ENCODE measurements around the gene FAM124B. TPM values are rescaled to one million over a fixed set of nuclear protein-coding genes. Genes with fewer than 3 reads are reported as not detected.

The FAM124B gene
- total and polyA plus RNA-seq, 2 of the 8 experiments (the other 6 are each of a cell fraction or from before 2014, with no cell fraction given): 2.1 to 2.6 TPM

DNA sequence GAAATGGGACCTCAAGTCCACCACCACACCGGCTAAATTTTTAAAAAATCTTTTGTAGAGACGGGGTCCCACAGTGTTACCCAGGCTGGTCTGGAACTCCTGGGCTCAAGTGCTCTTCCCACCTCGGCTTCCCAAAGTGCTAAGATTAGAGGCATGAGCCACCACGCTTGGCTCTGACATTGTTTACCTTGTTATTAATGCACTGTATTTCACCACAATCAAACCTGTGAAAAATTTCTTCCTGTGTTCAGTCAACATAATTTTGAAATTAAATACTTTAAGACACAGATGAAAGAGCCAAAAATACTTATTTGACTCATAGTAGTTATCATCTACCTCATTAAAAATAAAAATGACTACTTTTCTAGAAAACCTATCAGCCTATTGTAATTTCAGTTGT is 16.0 kb upstream of the FAM124B start (continued):
- TF ChIP-seq HDAC2 (IDR thresholded peaks at IDR 0.05; ENCODE audit: borderline replicate concordance in 1 of 2, low read depth in 2 of 2, low read length in 2 of 2): no peak
- TF ChIP-seq CBX8 (IDR thresholded peaks at IDR 0.05; ENCODE audit: borderline replicate concordance, low read depth, low read length): no peak
- no peak for TF ChIP-seq RAD21 (IDR thresholded peaks at IDR 0.05 in 1 of 2, conservative IDR thresholded peaks at IDR 0.05 in 1 of 2; ENCODE audit: low read depth in 2 of 2, low read length in 2 of 2)
- TF ChIP-seq TAF7 (optimal IDR thresholded peaks at IDR 0.05; ENCODE audit: borderline replicate concordance, low read depth, low read length): no peak
- no peak for TF ChIP-seq EGR1 (IDR thresholded peaks at IDR 0.05; ENCODE audit: borderline replicate concordance, low read depth, low read length)
- no peak for TF ChIP-seq JUND (IDR thresholded peaks at IDR 0.05; ENCODE audit: low read length)
- no peak for TF ChIP-seq HDAC6 (IDR thresholded peaks at IDR 0.05; ENCODE audit: low read depth, low read length)

Measured in H1 (cell line).